A549 (cell line): ENCODE measurements around the gene CPSF7.

ENCODE experiments used
- BCL3 ChIP-seq: fragments of >200 bp; sonication (Bioruptor Twin); formaldehyde crosslinking; IDR thresholded peaks from 3 replicates; pipeline ENCODE4 v1.6.1; 2016
- CHD4 ChIP-seq: fragments of 200-600 bp; sonication (generic); IDR thresholded peaks from 2 replicates; pipeline ENCODE4 v1.6.1; 2016; ENCODE audit warnings: antibody characterized with exemption, mild to moderate bottlenecking, borderline replicate concordance
- CTCF ChIP-seq: fragments of >200 bp; sonication (Bioruptor Twin); formaldehyde crosslinking; IDR thresholded peaks from 3 replicates; pipeline ENCODE4 v1.5.1; 2016
- FOSL2 ChIP-seq, 2 experiments: fragments of 450-650 bp in 1 of 2; fragments of >200 bp in 1 of 2; sonication (Bioruptor Twin) in 1 of 2; formaldehyde crosslinking; IDR thresholded peaks; 2 replicates each; pipeline versions ENCODE4 v1.5.0 to v1.6.1; 2016 to 2020; ENCODE audit warnings: mild to moderate bottlenecking in 1 of 2, moderate library complexity in 1 of 2
- POLR2A ChIP-seq: IDR thresholded peaks from 2 replicates; pipeline ENCODE4 v1.6.1; 2012; ENCODE audit warnings: mild to moderate bottlenecking, low read length
- RAD21 ChIP-seq, 2 experiments: fragments of >200 bp in 1 of 2; sonication (Bioruptor Twin) in 1 of 2; formaldehyde crosslinking in 1 of 2; IDR thresholded peaks in 1 of 2; conservative IDR thresholded peaks in 1 of 2; 2 replicates in 1 of 2; 3 replicates in 1 of 2; pipeline ENCODE4 v1.6.1; 2012 to 2018; ENCODE audit warnings: inconsistent platforms in 1 of 2
- RCOR1 ChIP-seq: fragments of 150-350 bp; IDR thresholded peaks from 2 replicates; pipeline ENCODE4 v1.6.1; 2014; ENCODE audit warnings: antibody characterized with exemption, low read length, low read depth
- ZFP36 ChIP-seq: fragments of 450-650 bp; IDR thresholded peaks from 2 replicates; pipeline ENCODE4 v1.6.1; 2014; ENCODE audit warnings: borderline replicate concordance; ENCODE audit not compliant: partially characterized antibody

GRCh38 chr11:61364012-61364675 lies 65.6 kb downstream of the CPSF7 start:
- TF ChIP-seq FOSL2 (IDR thresholded peaks at IDR 0.05) = no peak
- no peak for TF ChIP-seq FOSL2 (CRISPR knock-in tag; IDR thresholded peaks at IDR 0.05)
- no peak for TF ChIP-seq RAD21 (conservative IDR thresholded peaks at IDR 0.05 in 1 of 2, IDR thresholded peaks at IDR 0.05 in 1 of 2)
- TF ChIP-seq BCL3 = no peak
- TF ChIP-seq CHD4 = no peak
- no peak for TF ChIP-seq POLR2A
- TF ChIP-seq CTCF = no peak
- no peak for TF ChIP-seq RCOR1
- TF ChIP-seq ZFP36 = no peak
